K562 (cell line): ENCODE results near the gene CACYBP. TPM values are rescaled to one million over a fixed set of nuclear protein-coding genes. Genes with fewer than 3 reads are reported as not detected.

ENCODE experiments used
- ARID2 ChIP-seq: fragments of 450-650 bp; IDR thresholded peaks from 2 replicates; pipeline ENCODE4 v1.6.1; 2017; ENCODE audit warnings: antibody characterized with exemption, mild to moderate bottlenecking
- FOXA1 ChIP-seq: fragments of 450-650 bp; IDR thresholded peaks from 2 replicates; pipeline ENCODE4 v1.6.1; 2016; ENCODE audit warnings: mild to moderate bottlenecking, borderline replicate concordance
- HLTF ChIP-seq: fragments of 450-650 bp; IDR thresholded peaks from 2 replicates; pipeline ENCODE4 v1.6.1; 2016
- ILF3 ChIP-seq: fragments of 450-650 bp; IDR thresholded peaks from 2 replicates; pipeline ENCODE4 v1.6.1; 2018; ENCODE audit warnings: antibody characterized with exemption, mild to moderate bottlenecking, moderate library complexity, borderline replicate concordance
- KDM5B ChIP-seq: fragments of 200-600 bp; sonication (generic); IDR thresholded peaks from 2 replicates; pipeline ENCODE4 v1.6.1; 2012; ENCODE audit warnings: low read depth, mild to moderate bottlenecking, moderate library complexity, low read length, control low read depth, inconsistent platforms; ENCODE audit not compliant: insufficient replicate concordance
- MTA2 ChIP-seq: fragments of 450-650 bp; IDR thresholded peaks from 2 replicates; pipeline ENCODE4 v1.6.1; 2016; ENCODE audit warnings: low read depth
- MTF1 ChIP-seq: fragments of 250-450 bp; sonication (Bioruptor Pico); IDR thresholded peaks from 2 replicates; pipeline ENCODE4 v1.9.0; 2021; ENCODE audit warnings: moderate library complexity, mild to moderate bottlenecking, inconsistent platforms, borderline replicate concordance
- RBM25 ChIP-seq: fragments of 200-400 bp; formaldehyde crosslinking; IDR thresholded peaks from 2 replicates; pipeline ENCODE4 v1.6.1; 2018; ENCODE audit warnings: low read length, low read depth, moderate library complexity; ENCODE audit not compliant: severe bottlenecking
- SNIP1 ChIP-seq: fragments of 450-650 bp; IDR thresholded peaks from 2 replicates; pipeline ENCODE4 v1.7.1; 2017; ENCODE audit warnings: low read depth, mild to moderate bottlenecking
- SP2 ChIP-seq: IDR thresholded peaks from 2 replicates; pipeline ENCODE4 v1.6.1; 2011; ENCODE audit warnings: mild to moderate bottlenecking, low read depth, low read length, moderate library complexity; ENCODE audit not compliant: poor library complexity, severe bottlenecking; ENCODE audit errors: extremely low read depth
- STAT5A ChIP-seq: IDR thresholded peaks from 2 replicates; pipeline ENCODE4 v1.6.1; 2012; ENCODE audit warnings: low read length, inconsistent platforms, borderline replicate concordance
- TBL1XR1 ChIP-seq, 2 experiments: IDR thresholded peaks; 2 replicates each; pipeline ENCODE4 v1.6.1; 2012; ENCODE audit warnings: improper control_type of control experiment in 2 of 2, low read length in 2 of 2, mild to moderate bottlenecking in 1 of 2
- XRCC4 ChIP-seq: IDR thresholded peaks from one replicate; pipeline ENCODE4 v1.6.1; 2011; ENCODE audit not compliant: insufficient read depth, insufficient read length; ENCODE audit errors: extremely low read depth
- ZNF398 ChIP-seq: fragments of 250-450 bp; sonication (Bioruptor Pico); IDR thresholded peaks from 2 replicates; pipeline ENCODE4 v1.8.0; 2021; ENCODE audit warnings: moderate library complexity, mild to moderate bottlenecking, inconsistent platforms
- ZNF512 ChIP-seq: IDR thresholded peaks from 2 replicates; pipeline ENCODE4 v1.6.1; 2016; ENCODE audit warnings: missing genetic modification characterization, missing compliant biosample characterization
- polyA plus RNA-seq, 8 experiments: library from polyadenylated mRNA; depleted of rRNA in 4 of 8; stranded (reverse) in 5 of 8; unstranded in 3 of 8; fragments of >200 nt; fragmentation: Nextera tagmentation in 2 of 8; fragmentation: Illumina TruSeq in 1 of 8; extraction: Ambion mirVana in 2 of 8; extraction: Trizol in 1 of 8; gene quantifications; 2 replicates each; pipeline versions ENCODE4 v1.2.1 to v1.2.3, GENCODE V29; 2011 to 2014; ENCODE audit warnings: inconsistent platforms in 1 of 8, missing spikeins in 1 of 8
- total RNA-seq, 7 experiments: library from RNA; depleted of rRNA in 6 of 7; stranded (reverse); fragments of >200 nt in 6 of 7; fragmentation: Illumina TruSeq in 2 of 7; extraction: Trizol in 2 of 7; gene quantifications; 2 replicates each; pipeline versions ENCODE4 v1.2.1 to v1.2.3, GENCODE V29; 2011 to 2021; ENCODE audit warnings: low replicate concordance in 1 of 7
- TF ChIP-seq, protein P1 (sequence below): fragments of 250-450 bp; sonication (Bioruptor Pico); IDR thresholded peaks from 2 replicates; pipeline ENCODE4 v1.8.0; 2022; ENCODE audit warnings: inconsistent platforms
- TF ChIP-seq, protein P2 (sequence below): fragments of 250-450 bp; sonication (Bioruptor Pico); IDR thresholded peaks from 2 replicates; pipeline ENCODE4 v1.4.0; 2020; ENCODE audit warnings: mild to moderate bottlenecking, moderate library complexity
- TF ChIP-seq, protein P3 (sequence below): sonication (generic); formaldehyde crosslinking; IDR thresholded peaks from 2 replicates; pipeline ENCODE4 v1.8.0; 2022; ENCODE audit warnings: mild to moderate bottlenecking, missing genetic modification reagents, borderline replicate concordance

Gene CACYBP
- total and polyA plus RNA-seq, 9 of the 15 experiments (the other 6 are each of a cell fraction or from before 2014, with no cell fraction given), result 147 to 1,576 (median 488) TPM

GRCh38 chr1:174982971-174983689 lies 16.6 kb upstream of the CACYBP start (continued):
- TF ChIP-seq ZNF512 (tag), result no peak
- no peak for TF ChIP-seq TBL1XR1 (IDR thresholded peaks at IDR 0.05; ENCODE audit: low read length in 2 of 2)
- peak; percentile 64; the same call in 1 of the 2 replicates for TF ChIP-seq ARID2
- no peak for TF ChIP-seq MTA2
- TF ChIP-seq, protein P1, sequence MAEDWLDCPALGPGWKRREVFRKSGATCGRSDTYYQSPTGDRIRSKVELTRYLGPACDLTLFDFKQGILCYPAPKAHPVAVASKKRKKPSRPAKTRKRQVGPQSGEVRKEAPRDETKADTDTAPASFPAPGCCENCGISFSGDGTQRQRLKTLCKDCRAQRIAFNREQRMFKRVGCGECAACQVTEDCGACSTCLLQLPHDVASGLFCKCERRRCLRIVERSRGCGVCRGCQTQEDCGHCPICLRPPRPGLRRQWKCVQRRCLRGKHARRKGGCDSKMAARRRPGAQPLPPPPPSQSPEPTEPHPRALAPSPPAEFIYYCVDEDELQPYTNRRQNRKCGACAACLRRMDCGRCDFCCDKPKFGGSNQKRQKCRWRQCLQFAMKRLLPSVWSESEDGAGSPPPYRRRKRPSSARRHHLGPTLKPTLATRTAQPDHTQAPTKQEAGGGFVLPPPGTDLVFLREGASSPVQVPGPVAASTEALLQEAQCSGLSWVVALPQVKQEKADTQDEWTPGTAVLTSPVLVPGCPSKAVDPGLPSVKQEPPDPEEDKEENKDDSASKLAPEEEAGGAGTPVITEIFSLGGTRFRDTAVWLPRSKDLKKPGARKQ, result no peak
- TF ChIP-seq SP2, result no peak
- TF ChIP-seq RBM25, result peak; percentile 6
- no peak for TF ChIP-seq SNIP1
- no peak for TF ChIP-seq HLTF
- no peak for TF ChIP-seq MTF1 (CRISPR knock-in tag)
- TF ChIP-seq ILF3, result no peak
- no peak for TF ChIP-seq XRCC4
- TF ChIP-seq ZNF398 (CRISPR knock-in tag), result no peak
- TF ChIP-seq FOXA1, result no peak
- no peak for TF ChIP-seq STAT5A
- TF ChIP-seq, protein P2, sequence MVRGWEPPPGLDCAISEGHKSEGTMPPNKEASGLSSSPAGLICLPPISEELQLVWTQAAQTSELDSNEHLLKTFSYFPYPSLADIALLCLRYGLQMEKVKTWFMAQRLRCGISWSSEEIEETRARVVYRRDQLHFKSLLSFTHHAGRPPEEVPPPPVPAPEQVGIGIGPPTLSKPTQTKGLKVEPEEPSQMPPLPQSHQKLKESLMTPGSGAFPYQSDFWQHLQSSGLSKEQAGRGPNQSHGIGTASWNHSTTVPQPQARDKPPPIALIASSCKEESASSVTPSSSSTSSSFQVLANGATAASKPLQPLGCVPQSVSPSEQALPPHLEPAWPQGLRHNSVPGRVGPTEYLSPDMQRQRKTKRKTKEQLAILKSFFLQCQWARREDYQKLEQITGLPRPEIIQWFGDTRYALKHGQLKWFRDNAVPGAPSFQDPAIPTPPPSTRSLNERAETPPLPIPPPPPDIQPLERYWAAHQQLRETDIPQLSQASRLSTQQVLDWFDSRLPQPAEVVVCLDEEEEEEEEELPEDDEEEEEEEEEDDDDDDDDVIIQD, result no peak
- no peak for TF ChIP-seq KDM5B
- TF ChIP-seq, protein P3, sequence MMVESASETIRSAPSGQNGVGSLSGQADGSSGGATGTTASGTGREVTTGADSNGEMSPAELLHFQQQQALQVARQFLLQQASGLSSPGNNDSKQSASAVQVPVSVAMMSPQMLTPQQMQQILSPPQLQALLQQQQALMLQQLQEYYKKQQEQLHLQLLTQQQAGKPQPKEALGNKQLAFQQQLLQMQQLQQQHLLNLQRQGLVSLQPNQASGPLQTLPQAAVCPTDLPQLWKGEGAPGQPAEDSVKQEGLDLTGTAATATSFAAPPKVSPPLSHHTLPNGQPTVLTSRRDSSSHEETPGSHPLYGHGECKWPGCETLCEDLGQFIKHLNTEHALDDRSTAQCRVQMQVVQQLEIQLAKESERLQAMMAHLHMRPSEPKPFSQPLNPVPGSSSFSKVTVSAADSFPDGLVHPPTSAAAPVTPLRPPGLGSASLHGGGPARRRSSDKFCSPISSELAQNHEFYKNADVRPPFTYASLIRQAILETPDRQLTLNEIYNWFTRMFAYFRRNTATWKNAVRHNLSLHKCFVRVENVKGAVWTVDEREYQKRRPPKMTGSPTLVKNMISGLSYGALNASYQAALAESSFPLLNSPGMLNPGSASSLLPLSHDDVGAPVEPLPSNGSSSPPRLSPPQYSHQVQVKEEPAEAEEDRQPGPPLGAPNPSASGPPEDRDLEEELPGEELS (CRISPR knock-in tag), result no peak
